Measurements from ENCODE around the gene PARD3. TPM values are rescaled to one million over a fixed set of nuclear protein-coding genes. Genes with fewer than 3 reads are reported as not detected.

Gene PARD3
- total and polyA plus RNA-seq, 2 donors (not counting 3 experiments of a cell fraction or from before 2014, with no cell fraction given) = 7.3 to 24.1 TPM

DNA sequence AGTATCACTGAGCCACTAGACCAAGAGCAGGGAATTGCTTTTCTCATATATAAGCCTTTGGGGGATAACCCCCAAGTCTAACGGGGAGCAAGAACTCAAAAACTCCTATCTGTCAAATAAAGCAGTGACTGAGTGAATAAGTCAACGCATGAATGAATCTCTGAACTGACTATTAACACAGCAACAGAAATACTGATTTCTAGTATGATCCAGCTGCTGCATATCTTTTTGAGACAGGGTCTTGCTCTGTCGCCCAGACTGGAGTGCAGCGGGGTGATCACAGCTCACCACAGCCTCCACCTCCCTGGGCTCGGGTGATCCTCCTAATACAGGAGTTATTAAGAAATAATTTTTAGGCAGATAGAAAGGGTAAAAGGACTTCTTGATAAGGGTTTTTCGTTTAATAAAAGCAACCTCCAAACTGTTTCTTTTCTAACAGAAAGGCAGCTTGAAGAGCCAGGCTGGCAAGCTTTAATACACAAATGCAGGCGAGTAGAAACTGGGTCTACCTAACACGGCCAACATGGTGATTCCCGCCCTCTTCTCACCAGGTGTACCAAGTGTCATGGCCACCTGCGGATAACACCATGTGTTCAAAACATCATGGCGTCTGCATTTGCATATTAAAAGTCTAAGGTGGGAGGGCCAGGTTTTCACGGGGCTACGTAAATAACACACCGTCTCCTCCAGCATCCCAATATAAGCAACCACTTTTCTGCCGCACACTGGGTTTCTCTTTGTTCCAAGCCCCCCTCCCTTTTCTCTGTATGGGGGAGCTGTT is 631.9 kb downstream of the PARD3 start:
- FAIRE-seq (peak; percentile 64), DNase-seq (ENCODE audit: low read depth, low spot score) (no peak)
- Histone ChIP-seq H2AFZ (ENCODE audit: low read depth, low read length) (no peak overlapping the region), H3K79me2 (ENCODE audit: control insufficient read depth, insufficient read depth, low read length) (no peaks in the 10 kb centered on the region), H3K4me1 (ENCODE audit: control insufficient read depth, extremely low read depth, insufficient read depth, low read length) (peaks cover 12% of the 10 kb centered on the region), H3K9me1 (replicated peaks; ENCODE audit: control insufficient read depth, extremely low read depth, insufficient read depth, low read length) (no peaks in the 10 kb centered on the region), H3K9me3 (replicated peaks; ENCODE audit: control insufficient read depth, insufficient read depth, low read length) (no peaks in the 10 kb centered on the region), H4K20me1 (replicated peaks; ENCODE audit: control insufficient read depth, extremely low read depth, insufficient read depth, low read length) (no peaks in the 10 kb centered on the region), H3K9ac (replicated peaks; ENCODE audit: extremely low read depth, insufficient read depth, low read length) (no peak overlapping the region), H3K36me3 (ENCODE audit: control insufficient read depth in 2 of 2, extremely low read depth in 1 of 2, insufficient read depth in 2 of 2, low read length in 2 of 2) (no peaks in the 10 kb centered on the region), H3K27ac (ENCODE audit: insufficient read depth, low read depth, low read length) (no peak overlapping the region), H3K4me2 (ENCODE audit: insufficient read depth, low read length) (no peak overlapping the region), H3K4me3 (replicated peaks in 1 of 3; ENCODE audit: insufficient read depth in 1 of 3, low read depth in 1 of 3, low read length in 3 of 3) (no peak overlapping the region), H3K27me3 (ENCODE audit: control insufficient read depth in 2 of 2, insufficient read depth in 2 of 2, low read length in 2 of 2) (no peaks in the 10 kb centered on the region)
- ChIA-PET CTCF (interaction anchor here (1.9 kb wide), 1 partner anchor 455 kb away, joined by 4 read pairs; no protein-coding TSS in a partner anchor), POLR2A (no interaction called here)
- intact Hi-C loops (cut with micrococcal nuclease) = no loop called here
- TF ChIP-seq POLR2A (IDR thresholded peaks at IDR 0.05; ENCODE audit: low read depth, low read length) (no peak), POLR2AphosphoS5 (IDR thresholded peaks at IDR 0.05; ENCODE audit: insufficient read depth, low read depth, low read length) (no peak), MAX (IDR thresholded peaks at IDR 0.05; ENCODE audit: insufficient read depth, insufficient read length) (no peak), MYC (IDR thresholded peaks at IDR 0.05; ENCODE audit: low read depth, low read length) (no peak), FOS (IDR thresholded peaks at IDR 0.05; ENCODE audit: borderline replicate concordance, insufficient read depth, low read length) (no peak), GATA2 (IDR thresholded peaks at IDR 0.05; ENCODE audit: insufficient read depth, insufficient read length, low read depth, low read length) (no peak), JUN (IDR thresholded peaks at IDR 0.05; ENCODE audit: borderline replicate concordance, insufficient read depth, insufficient read length, low read depth) (no peak), EZH2 (IDR thresholded peaks at IDR 0.05; ENCODE audit: borderline replicate concordance, low read depth, low read length, severe bottlenecking) (no peak), CTCF (IDR thresholded peaks at IDR 0.05; ENCODE audit: extremely low read depth in 1 of 2, insufficient read depth in 1 of 2, low read depth in 1 of 2, low read length in 2 of 2) (no peak)
- dilution Hi-C loops (cut with MboI; ENCODE audit: extremely low pct_ligation_motif_present, low sequenced_read_pairs) = no loop called here
- no TSS peak for BruUV-seq (replicated peaks)
